ENCODE data around the gene NHS. TPM values are rescaled to one million over a fixed set of nuclear protein-coding genes. Genes with fewer than 3 reads are reported as not detected.
A peak's percentile ranks its signal among the peaks of the same experiment; 100 is the strongest.

Gene NHS
- total RNA-seq, 2 donors from 2014 or later: 6.0 to 7.3 TPM

- no peaks in the 10 kb centered on the region for H3K9me3 Mint-ChIP-seq
- Histone ChIP-seq H3K9me3 (ENCODE audit: control insufficient read depth, low read length) (no peaks in the 10 kb centered on the region), H3K27me3 (ENCODE audit: control insufficient read depth, insufficient read depth, low read length, poor library complexity, severe bottlenecking) (no peaks in the 10 kb centered on the region), H3K36me3 (ENCODE audit: control insufficient read depth, insufficient read depth, low read length) (no peaks in the 10 kb centered on the region), H3K4me3 (ENCODE audit: low read length) (no peak overlapping the region), H3K4me1 (ENCODE audit: control insufficient read depth, insufficient read depth, low read length) (peaks cover 16% of the 10 kb centered on the region), H3K27ac (ENCODE audit: low read depth, low read length) (no peak overlapping the region), H3K9ac (ENCODE audit: extremely low read depth, low read length, poor library complexity, severe bottlenecking) (no peak overlapping the region)
- no peak overlapping the region for H3K27ac Mint-ChIP-seq
- no peak for DNase-seq
- peaks cover 65% of the 10 kb centered on the region for H3K4me1 Mint-ChIP-seq
- H3K27me3 Mint-ChIP-seq (ENCODE audit: insufficient read depth): no peaks in the 10 kb centered on the region
- whole genome bisulfite sequencing, 2 experiments (ENCODE audit: insufficient coverage in 1 of 2, insufficient read length in 1 of 2): 100% methylated on average over 2 of the region's 2 CpGs; no CpG with 5 or more reads in 1 of the 2 experiments
- H3K36me3 Mint-ChIP-seq (ENCODE audit: low read depth): no peaks in the 10 kb centered on the region
- no peak overlapping the region for H3K4me3 Mint-ChIP-seq
- TF ChIP-seq, protein P1, sequence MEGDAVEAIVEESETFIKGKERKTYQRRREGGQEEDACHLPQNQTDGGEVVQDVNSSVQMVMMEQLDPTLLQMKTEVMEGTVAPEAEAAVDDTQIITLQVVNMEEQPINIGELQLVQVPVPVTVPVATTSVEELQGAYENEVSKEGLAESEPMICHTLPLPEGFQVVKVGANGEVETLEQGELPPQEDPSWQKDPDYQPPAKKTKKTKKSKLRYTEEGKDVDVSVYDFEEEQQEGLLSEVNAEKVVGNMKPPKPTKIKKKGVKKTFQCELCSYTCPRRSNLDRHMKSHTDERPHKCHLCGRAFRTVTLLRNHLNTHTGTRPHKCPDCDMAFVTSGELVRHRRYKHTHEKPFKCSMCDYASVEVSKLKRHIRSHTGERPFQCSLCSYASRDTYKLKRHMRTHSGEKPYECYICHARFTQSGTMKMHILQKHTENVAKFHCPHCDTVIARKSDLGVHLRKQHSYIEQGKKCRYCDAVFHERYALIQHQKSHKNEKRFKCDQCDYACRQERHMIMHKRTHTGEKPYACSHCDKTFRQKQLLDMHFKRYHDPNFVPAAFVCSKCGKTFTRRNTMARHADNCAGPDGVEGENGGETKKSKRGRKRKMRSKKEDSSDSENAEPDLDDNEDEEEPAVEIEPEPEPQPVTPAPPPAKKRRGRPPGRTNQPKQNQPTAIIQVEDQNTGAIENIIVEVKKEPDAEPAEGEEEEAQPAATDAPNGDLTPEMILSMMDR (conservative IDR thresholded peaks at IDR 0.05): no peak
Observed at GRCh38 chrX:17546356-17546755, 171.4 kb downstream of the NHS start.

- no peak overlapping the region for H3K9ac ChIP-seq (ENCODE audit: extremely low read depth, low read length, poor library complexity, severe bottlenecking)
- TF ChIP-seq, protein P1 (conservative IDR thresholded peaks at IDR 0.05): no peak
- H3K27ac ChIP-seq (ENCODE audit: low read depth, low read length): no peak overlapping the region
Observed at GRCh38 chrX:17547658-17548057, 172.7 kb downstream of the NHS start.

DNA sequence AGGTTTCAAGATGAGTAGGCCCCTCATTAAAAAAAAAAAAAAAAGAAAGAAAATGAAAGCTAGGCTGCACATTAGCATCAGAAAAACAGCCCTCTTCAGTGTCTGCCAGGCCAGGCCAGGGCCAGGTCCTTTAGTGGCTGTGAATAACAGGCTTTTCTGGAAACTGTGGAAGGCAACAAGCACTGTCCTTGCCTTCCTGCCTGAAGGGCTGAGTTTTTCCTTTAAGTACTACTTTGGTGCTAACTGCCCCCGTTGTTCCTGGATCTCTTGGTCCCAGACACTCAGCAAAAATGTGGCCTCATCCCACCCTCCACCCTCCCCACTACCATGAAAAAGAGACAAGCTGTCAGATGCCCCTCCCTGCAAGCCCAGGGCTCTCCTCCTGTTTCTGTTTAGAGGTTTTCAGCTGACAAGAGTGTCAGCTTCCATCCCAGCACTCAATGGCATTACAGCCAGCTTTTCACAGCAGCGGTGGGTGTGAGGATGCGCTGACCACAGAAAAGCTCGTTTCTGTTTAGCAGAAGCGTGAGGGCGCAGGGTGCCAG is 174.2 kb downstream of the NHS start:
- TF ChIP-seq, protein P1 (conservative IDR thresholded peaks at IDR 0.05): no peak
- Mint-ChIP-seq H3K27ac (no peak overlapping the region), H3K27me3 (ENCODE audit: insufficient read depth) (no peaks in the 10 kb centered on the region), H3K4me3 (no peak overlapping the region), H3K9me3 (no peaks in the 10 kb centered on the region), H3K36me3 (ENCODE audit: low read depth) (no peaks in the 10 kb centered on the region), H3K4me1 (peaks cover 57% of the 10 kb centered on the region)
- Histone ChIP-seq H3K9me3 (ENCODE audit: control insufficient read depth, low read length) (no peaks in the 10 kb centered on the region), H3K27me3 (ENCODE audit: control insufficient read depth, insufficient read depth, low read length, poor library complexity, severe bottlenecking) (no peaks in the 10 kb centered on the region), H3K9ac (ENCODE audit: extremely low read depth, low read length, poor library complexity, severe bottlenecking) (no peak overlapping the region), H3K36me3 (ENCODE audit: control insufficient read depth, insufficient read depth, low read length) (no peaks in the 10 kb centered on the region), H3K4me1 (ENCODE audit: control insufficient read depth, insufficient read depth, low read length) (peaks cover 7% of the 10 kb centered on the region), H3K27ac (ENCODE audit: low read depth, low read length) (peak overlapping the region; percentile 57), H3K4me3 (ENCODE audit: low read length) (no peak overlapping the region)
- 35 to 51% methylated on average over 5 to 6 of the region's 6 CpGs for WGBS, 2 experiments (ENCODE audit: insufficient coverage in 1 of 2, insufficient read length in 1 of 2)
- peak; percentile 54 for DNase-seq

More at GRCh38 chrX:17547658-17548057, 172.7 kb downstream of the NHS start:
- Histone ChIP-seq H3K27me3 (ENCODE audit: control insufficient read depth, insufficient read depth, low read length, poor library complexity, severe bottlenecking) (no peaks in the 10 kb centered on the region), H3K4me1 (ENCODE audit: control insufficient read depth, insufficient read depth, low read length) (peaks cover 16% of the 10 kb centered on the region), H3K36me3 (ENCODE audit: control insufficient read depth, insufficient read depth, low read length) (no peaks in the 10 kb centered on the region), H3K4me3 (ENCODE audit: low read length) (no peak overlapping the region), H3K9me3 (ENCODE audit: control insufficient read depth, low read length) (no peaks in the 10 kb centered on the region)
- no peaks in the 10 kb centered on the region for H3K36me3 Mint-ChIP-seq (ENCODE audit: low read depth)
- no peaks in the 10 kb centered on the region for H3K27me3 Mint-ChIP-seq (ENCODE audit: insufficient read depth)
- H3K27ac Mint-ChIP-seq: no peak overlapping the region
- no peaks in the 10 kb centered on the region for H3K9me3 Mint-ChIP-seq
- DNase-seq: no peak
- 90% methylated on average over 2 of the region's 2 CpGs; no CpG with 5 or more reads in 1 of the 2 experiments for WGBS, 2 experiments (ENCODE audit: insufficient coverage in 1 of 2, insufficient read length in 1 of 2)
- no peak overlapping the region for H3K4me3 Mint-ChIP-seq
- H3K4me1 Mint-ChIP-seq: peaks cover 54% of the 10 kb centered on the region
